WERI-Rb-1 (cell line): ENCODE results near the gene NDFIP1.

ENCODE experiments used
- DNase-seq: peaks from one replicate; pipeline ENCODE4 v3.0.0-alpha.2; 2020
- H3K27ac ChIP-seq: fragments of 250-450 bp; sonication (Bioruptor Pico); 2 replicates; pipeline ENCODE4 v1.5.1; 2020; ENCODE audit warnings: mild to moderate bottlenecking, moderate library complexity
- H3K27me3 ChIP-seq: fragments of 250-450 bp; sonication (Bioruptor Pico); 2 replicates; pipeline ENCODE4 v1.5.1; 2021; ENCODE audit warnings: mild to moderate bottlenecking, low read depth, moderate library complexity; ENCODE audit not compliant: insufficient read depth, severe bottlenecking
- H3K36me3 ChIP-seq: fragments of 250-450 bp; sonication (Bioruptor Pico); 2 replicates; pipeline ENCODE4 v1.5.1; 2020; ENCODE audit warnings: mild to moderate bottlenecking, moderate library complexity
- H3K4me3 ChIP-seq: 2 replicates; pipeline ENCODE4 v1.5.1; 2011; ENCODE audit warnings: low read depth, mild to moderate bottlenecking, control low read depth, low read length
- H3K9me3 ChIP-seq: fragments of 250-450 bp; sonication (Bioruptor Pico); 2 replicates; pipeline ENCODE4 v1.5.1; 2021; ENCODE audit warnings: mild to moderate bottlenecking, moderate library complexity; ENCODE audit not compliant: severe bottlenecking
- TF ChIP-seq, protein P1 (sequence below): IDR thresholded peaks from 2 replicates; pipeline ENCODE4 v1.5.1; 2011; ENCODE audit warnings: low read depth, mild to moderate bottlenecking, control low read depth, inconsistent platforms, low read length

Gene NDFIP1

DNA sequence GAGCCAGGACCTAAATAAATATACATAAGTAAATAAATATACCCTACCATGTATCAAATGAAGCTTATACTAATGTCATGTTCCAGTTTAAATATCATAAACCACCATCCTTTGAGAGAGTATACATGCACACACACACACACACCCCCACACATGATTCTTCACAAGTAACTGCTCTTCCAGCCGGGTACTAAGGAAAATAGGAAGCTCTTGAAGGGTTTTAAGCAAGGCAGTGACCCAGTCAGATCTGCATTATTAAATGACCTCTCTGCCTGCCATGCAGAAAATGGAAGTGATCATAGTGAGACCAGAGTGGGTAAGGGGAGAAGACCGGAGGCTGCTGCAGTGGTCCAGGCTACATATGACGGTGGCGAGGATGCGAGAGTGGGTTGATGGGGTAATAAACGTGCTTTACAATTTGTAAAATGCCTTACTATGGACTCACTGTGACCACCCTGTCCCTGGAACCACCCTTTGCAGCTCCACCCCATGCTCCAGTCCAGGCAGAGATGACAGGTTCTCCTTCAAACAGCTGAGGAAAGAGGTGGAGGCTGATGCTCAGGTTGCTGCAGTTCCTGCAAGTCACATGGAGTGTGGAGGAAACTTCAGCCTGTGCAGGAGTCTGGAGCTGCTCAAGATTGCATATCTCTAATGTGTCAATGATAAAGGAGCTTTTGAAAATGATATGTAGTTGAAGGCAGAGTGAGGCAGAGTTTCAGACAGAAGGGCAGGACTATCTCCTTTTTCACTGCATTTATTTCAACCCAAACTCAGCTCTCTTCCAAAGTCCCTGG is 38.8 kb upstream of the NDFIP1 start:
- DNase-seq, result no peak
- no peak overlapping the region for H3K4me3 ChIP-seq
- TF ChIP-seq, protein P1, sequence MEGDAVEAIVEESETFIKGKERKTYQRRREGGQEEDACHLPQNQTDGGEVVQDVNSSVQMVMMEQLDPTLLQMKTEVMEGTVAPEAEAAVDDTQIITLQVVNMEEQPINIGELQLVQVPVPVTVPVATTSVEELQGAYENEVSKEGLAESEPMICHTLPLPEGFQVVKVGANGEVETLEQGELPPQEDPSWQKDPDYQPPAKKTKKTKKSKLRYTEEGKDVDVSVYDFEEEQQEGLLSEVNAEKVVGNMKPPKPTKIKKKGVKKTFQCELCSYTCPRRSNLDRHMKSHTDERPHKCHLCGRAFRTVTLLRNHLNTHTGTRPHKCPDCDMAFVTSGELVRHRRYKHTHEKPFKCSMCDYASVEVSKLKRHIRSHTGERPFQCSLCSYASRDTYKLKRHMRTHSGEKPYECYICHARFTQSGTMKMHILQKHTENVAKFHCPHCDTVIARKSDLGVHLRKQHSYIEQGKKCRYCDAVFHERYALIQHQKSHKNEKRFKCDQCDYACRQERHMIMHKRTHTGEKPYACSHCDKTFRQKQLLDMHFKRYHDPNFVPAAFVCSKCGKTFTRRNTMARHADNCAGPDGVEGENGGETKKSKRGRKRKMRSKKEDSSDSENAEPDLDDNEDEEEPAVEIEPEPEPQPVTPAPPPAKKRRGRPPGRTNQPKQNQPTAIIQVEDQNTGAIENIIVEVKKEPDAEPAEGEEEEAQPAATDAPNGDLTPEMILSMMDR, result no peak

DNA sequence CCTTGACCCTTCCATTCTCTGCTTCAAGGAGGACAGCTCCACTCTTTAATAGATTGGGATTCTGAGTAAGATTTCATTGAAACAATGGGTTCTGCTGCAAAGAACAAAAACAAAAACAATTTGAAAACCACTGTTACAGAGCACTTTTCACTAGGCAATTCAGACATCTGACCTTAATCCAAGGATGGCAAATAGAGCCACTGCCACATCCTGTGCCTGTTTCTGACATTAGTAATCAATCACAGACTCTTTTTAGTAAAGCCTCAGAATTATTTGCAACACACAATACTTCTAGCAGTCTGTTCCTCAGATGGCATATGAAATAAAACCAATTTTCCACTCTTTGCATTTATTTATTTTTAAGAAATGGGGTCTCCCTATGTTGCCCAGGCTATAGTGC is 37.8 kb upstream of the NDFIP1 start:
- TF ChIP-seq, protein P1, result no peak
- no peak for DNase-seq
- H3K27ac ChIP-seq, result no peak overlapping the region

More for the DNA sequence above, 38.8 kb upstream of the NDFIP1 start:
- Histone ChIP-seq H3K27ac (no peak overlapping the region), H3K27me3 (no peaks in the 10 kb centered on the region), H3K9me3 (no peaks in the 10 kb centered on the region), H3K36me3 (no peaks in the 10 kb centered on the region)

DNA sequence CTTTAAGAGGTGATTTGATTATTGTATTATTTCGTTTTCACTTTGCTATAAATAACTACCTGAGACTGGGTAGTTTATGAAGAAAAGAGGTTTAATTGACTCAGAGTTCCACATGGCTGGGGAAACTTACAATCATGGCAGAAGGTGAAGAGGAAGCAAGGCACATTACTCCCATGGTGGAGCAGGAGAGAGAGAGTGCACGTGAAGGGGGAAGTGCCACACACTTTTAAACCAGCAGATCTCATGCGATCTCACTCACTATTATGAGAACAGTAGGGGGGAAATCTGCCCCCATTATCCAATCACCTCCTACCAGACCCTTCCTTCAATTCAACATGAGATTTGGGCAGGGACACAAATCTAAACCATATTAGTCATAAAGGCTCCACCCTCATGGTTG is 36.1 kb upstream of the NDFIP1 start:
- no peak overlapping the region for H3K27ac ChIP-seq
- TF ChIP-seq, protein P1, result no peak
- H3K4me3 ChIP-seq, result no peak overlapping the region
- no peaks in the 10 kb centered on the region for H3K27me3 ChIP-seq
- no peaks in the 10 kb centered on the region for H3K9me3 ChIP-seq
- no peaks in the 10 kb centered on the region for H3K36me3 ChIP-seq
- no peak for DNase-seq

More for the DNA sequence above, 37.8 kb upstream of the NDFIP1 start:
- H3K4me3 ChIP-seq, result no peak overlapping the region
- H3K9me3 ChIP-seq, result no peaks in the 10 kb centered on the region
- no peaks in the 10 kb centered on the region for H3K36me3 ChIP-seq
- no peaks in the 10 kb centered on the region for H3K27me3 ChIP-seq

DNA sequence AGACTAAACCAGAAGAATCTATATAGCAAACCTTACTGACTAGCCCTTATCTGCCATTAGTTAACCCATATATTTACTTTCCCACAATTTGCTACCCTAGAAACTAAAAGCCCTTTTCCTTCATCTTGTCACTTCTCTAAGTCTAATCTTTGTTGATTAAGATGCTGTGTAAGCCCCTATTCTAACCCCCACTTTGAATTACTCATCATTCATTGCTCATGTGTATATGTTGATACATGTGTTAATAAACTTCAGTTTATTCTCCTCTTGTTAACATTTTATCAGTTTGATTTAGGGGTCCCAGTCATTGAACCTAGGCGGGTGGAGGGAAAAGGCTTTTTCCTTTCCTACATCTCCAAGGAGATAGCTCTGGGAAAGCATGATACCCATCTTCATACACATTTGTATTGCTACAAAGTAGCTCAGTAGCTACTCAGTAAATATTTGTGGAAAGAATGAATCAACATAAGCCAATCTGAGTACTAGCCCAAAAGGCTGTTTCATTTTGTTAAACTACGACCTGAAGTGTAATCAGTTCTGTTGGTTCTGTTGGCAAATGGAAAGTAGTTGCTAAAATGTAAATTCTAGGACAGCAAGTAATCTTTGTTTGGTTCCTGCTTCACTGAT is 35.1 kb upstream of the NDFIP1 start:
- TF ChIP-seq, protein P1, result no peak
- no peak for DNase-seq
- no peak overlapping the region for H3K27ac ChIP-seq

DNA sequence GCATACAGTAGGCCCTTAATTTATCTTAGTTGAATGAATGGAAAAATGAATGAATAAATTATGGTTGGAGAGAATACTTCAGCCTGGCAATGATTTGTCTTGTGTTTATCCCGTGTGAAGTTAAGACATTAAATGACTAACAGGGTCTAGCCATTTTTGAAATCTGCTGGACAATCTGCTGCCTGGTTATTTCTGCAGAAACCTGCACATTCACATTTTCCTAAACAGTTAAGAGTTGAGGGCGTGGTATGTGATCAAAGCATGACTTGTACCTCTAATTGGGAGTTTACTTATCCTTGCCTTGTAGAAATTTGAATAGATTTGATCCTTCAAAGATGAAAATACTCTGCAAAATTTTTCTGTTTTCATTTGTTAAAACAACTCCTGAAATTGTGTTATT is 34.6 kb upstream of the NDFIP1 start:
- no peak overlapping the region for H3K4me3 ChIP-seq
- TF ChIP-seq, protein P1, result no peak
- H3K9me3 ChIP-seq, result peaks cover 2% of the 10 kb centered on the region
- no peaks in the 10 kb centered on the region for H3K36me3 ChIP-seq
- DNase-seq, result no peak
- H3K27ac ChIP-seq, result peak overlapping the region; percentile 63
- no peaks in the 10 kb centered on the region for H3K27me3 ChIP-seq

More for the DNA sequence above, 35.1 kb upstream of the NDFIP1 start:
- H3K9me3 ChIP-seq, result no peaks in the 10 kb centered on the region
- no peaks in the 10 kb centered on the region for H3K36me3 ChIP-seq
- H3K27me3 ChIP-seq, result no peaks in the 10 kb centered on the region
- H3K4me3 ChIP-seq, result no peak overlapping the region

DNA sequence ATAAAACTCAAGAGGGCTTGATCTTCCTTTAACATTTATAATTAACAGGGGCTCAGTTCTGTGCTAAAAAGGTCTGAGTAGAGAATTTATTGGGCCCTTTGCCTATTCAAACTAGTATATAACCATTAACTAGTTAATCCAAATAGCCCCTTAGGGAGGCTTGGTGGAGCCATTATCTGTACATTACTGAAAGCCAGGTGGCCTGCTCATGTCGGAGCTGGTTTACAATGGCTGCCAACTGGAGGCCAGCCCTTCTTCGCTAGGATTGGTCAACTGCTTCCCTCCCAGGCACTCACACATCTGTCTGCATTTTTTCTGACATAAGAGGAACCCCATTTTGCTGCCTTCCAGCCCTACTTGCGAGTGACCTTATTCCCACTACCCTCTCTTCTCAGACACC is 30.4 kb upstream of the NDFIP1 start:
- Histone ChIP-seq H3K4me3 (no peak overlapping the region), H3K27me3 (no peaks in the 10 kb centered on the region), H3K27ac (no peak overlapping the region), H3K9me3 (peaks cover 2% of the 10 kb centered on the region), H3K36me3 (no peaks in the 10 kb centered on the region)
- no peak for DNase-seq
- TF ChIP-seq, protein P1, result no peak
